CD8-positive, alpha-beta memory T cell (primary cell): ENCODE data around the gene KIAA0232. TPM values are rescaled to one million over a fixed set of nuclear protein-coding genes. Genes with fewer than 3 reads are reported as not detected.
"Not testable (repeated sequence)": the region's sequence is repeated elsewhere in the genome, so short reads cannot be mapped to it uniquely, and the experiment has no call there.

Experiments used
- CTCF ChIA-PET: fragments of 350-600 bp; sonication (Branson Sonifier 250); formaldehyde crosslinking; loops from one replicate; lab custom pipeline; 2021; ENCODE audit warnings: antibody characterized with exemption; lab: Charles Lee
- POLR2A ChIA-PET: fragments of 350-600 bp; sonication (Branson Sonifier 250); formaldehyde crosslinking; loops from one replicate; lab custom pipeline; 2021; ENCODE audit warnings: antibody characterized with exemption; lab: Charles Lee
- DNase-seq, 5 donors: peaks; one replicate each; pipeline versions ENCODE4 v3.0.0 to v3.0.0-alpha.2; 2020 to 2022; ENCODE audit warnings: mixed read lengths in 1 of 5
- H3K27ac ChIP-seq: one replicate; pipeline ENCODE4 v1.7.0; 2013; ENCODE audit warnings: low read depth, mild to moderate bottlenecking, low read length, moderate library complexity
- H3K27me3 ChIP-seq: 2 replicates; pipeline ENCODE4 v1.7.0; 2013; ENCODE audit warnings: low read length, mild to moderate bottlenecking; ENCODE audit not compliant: insufficient read depth, poor library complexity, severe bottlenecking
- H3K36me3 ChIP-seq: 2 replicates; pipeline ENCODE4 v1.7.0; 2013; ENCODE audit warnings: mild to moderate bottlenecking, low read length, moderate library complexity; ENCODE audit not compliant: insufficient read depth
- H3K4me1 ChIP-seq: 2 replicates; pipeline ENCODE4 v1.7.0; 2013; ENCODE audit warnings: mild to moderate bottlenecking, low read length, moderate library complexity; ENCODE audit not compliant: insufficient read depth
- H3K4me3 ChIP-seq: 2 replicates; pipeline ENCODE4 v1.7.0; 2013; ENCODE audit warnings: mild to moderate bottlenecking, low read length
- H3K9me3 ChIP-seq: 2 replicates; pipeline ENCODE4 v1.7.0; 2013; ENCODE audit warnings: mild to moderate bottlenecking, low read length
- H3K27ac Mint-ChIP-seq, 8 donors: one replicate each; pipeline ENCODE4 v1.8.0; 2020 to 2021; ENCODE audit warnings: mixed read lengths in 8 of 8, mild to moderate bottlenecking in 6 of 8, inconsistent platforms in 3 of 8, moderate library complexity in 3 of 8
- H3K27me3 Mint-ChIP-seq, 2 donors: one replicate each; pipeline ENCODE4 v1.8.0; 2020 to 2021; ENCODE audit warnings: mixed read lengths in 2 of 2, mild to moderate bottlenecking in 1 of 2, moderate library complexity in 1 of 2
- H3K36me3 Mint-ChIP-seq, 3 donors: one replicate each; pipeline ENCODE4 v1.8.0; 2020 to 2021; ENCODE audit warnings: mixed read lengths in 3 of 3, inconsistent platforms in 1 of 3, mild to moderate bottlenecking in 1 of 3
- H3K4me1 Mint-ChIP-seq, 3 donors: one replicate each; pipeline ENCODE4 v1.8.0; 2020 to 2021; ENCODE audit warnings: mixed read lengths in 3 of 3, inconsistent platforms in 1 of 3, mild to moderate bottlenecking in 1 of 3
- H3K4me3 Mint-ChIP-seq, 7 donors: one replicate each; pipeline ENCODE4 v1.8.0; 2020 to 2021; ENCODE audit warnings: mixed read lengths in 7 of 7, mild to moderate bottlenecking in 6 of 7, moderate library complexity in 4 of 7, inconsistent platforms in 2 of 7
- H3K9me3 Mint-ChIP-seq, 5 donors: one replicate each; pipeline ENCODE4 v1.8.0; 2020 to 2022; ENCODE audit warnings: mixed read lengths in 5 of 5, mild to moderate bottlenecking in 3 of 5, moderate library complexity in 2 of 5, inconsistent platforms in 1 of 5
- polyA plus RNA-seq: library from polyadenylated mRNA; unstranded; fragments of 300-500 nt; fragmentation: Illumina TruSeq; gene quantifications from one replicate; pipeline ENCODE4 v1.2.3, GENCODE V29; 2021
- total RNA-seq, 2 experiments: library from RNA; stranded (reverse); gene quantifications; one replicate each; pipeline ENCODE4 v1.2.3, GENCODE V29; 2021

The KIAA0232 gene
- total and polyA plus RNA-seq, 3 experiments from 2014 or later = 13.6 to 16.4 (median 16.0) TPM

DNA sequence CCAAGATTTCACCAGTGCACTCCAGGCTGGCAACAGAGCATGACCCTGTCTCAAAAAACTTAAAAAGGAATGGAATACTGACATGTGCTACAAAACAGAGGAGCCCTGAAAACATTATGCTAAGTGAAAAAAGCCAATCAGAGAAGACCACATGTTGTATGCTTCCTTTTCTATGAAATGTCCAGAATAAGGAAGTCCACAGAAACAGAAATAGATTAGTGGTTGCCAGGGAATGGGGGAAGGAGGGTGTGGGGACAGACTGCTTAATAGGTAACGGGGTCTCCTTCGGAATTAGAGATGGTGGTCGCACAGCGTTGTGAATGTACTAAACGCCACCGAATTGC lies 30.1 kb upstream of the KIAA0232 start:
- no peaks in the 10 kb centered on the region for H3K36me3 Mint-ChIP-seq
- Histone ChIP-seq H3K4me3 (no peak overlapping the region), H3K9me3 (no peaks in the 10 kb centered on the region), H3K27me3 (no peaks in the 10 kb centered on the region), H3K27ac (peak overlapping the region; percentile 31), H3K36me3 (no peaks in the 10 kb centered on the region), H3K4me1 (no peaks in the 10 kb centered on the region)
- no peaks in the 10 kb centered on the region for H3K9me3 Mint-ChIP-seq
- H3K4me3 Mint-ChIP-seq = peak overlapping the region in 1 of 7 donors; percentile 48
- peak overlapping the region in 3 of 8 donors; percentile 49 to 98 (median 91) for H3K27ac Mint-ChIP-seq
- no peak for DNase-seq
- H3K4me1 Mint-ChIP-seq = peaks cover 10 to 20% (median 11%) of the 10 kb centered on the region in 3 donors
- POLR2A ChIA-PET = no interaction called here
- CTCF ChIA-PET = no interaction called here
- H3K27me3 Mint-ChIP-seq = no peaks in the 10 kb centered on the region

DNA sequence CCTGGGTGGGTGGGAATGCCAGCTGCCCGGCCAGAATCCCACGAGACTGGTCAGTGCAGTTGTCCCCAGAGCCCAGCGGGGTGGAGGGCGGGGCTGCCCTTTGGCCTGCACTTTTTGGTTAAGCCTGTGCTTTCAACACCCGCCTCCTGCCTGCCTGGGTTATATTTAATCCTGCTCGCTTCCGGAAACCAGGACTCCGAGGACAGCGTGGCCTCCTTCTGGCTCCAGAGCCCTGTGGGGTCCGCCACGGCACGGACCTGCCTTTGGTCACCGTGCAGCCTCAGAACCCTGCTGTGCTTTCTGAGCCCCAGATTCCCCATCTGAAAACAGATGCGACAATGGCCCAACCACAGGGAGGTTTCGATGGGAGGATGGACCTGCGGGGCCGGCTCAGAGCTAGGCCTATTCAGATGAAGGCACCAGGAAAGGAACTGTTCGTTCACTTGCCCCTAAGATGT lies 29.4 kb upstream of the KIAA0232 start:
- H3K36me3 Mint-ChIP-seq = no peaks in the 10 kb centered on the region
- H3K9me3 Mint-ChIP-seq = no peaks in the 10 kb centered on the region

DNA sequence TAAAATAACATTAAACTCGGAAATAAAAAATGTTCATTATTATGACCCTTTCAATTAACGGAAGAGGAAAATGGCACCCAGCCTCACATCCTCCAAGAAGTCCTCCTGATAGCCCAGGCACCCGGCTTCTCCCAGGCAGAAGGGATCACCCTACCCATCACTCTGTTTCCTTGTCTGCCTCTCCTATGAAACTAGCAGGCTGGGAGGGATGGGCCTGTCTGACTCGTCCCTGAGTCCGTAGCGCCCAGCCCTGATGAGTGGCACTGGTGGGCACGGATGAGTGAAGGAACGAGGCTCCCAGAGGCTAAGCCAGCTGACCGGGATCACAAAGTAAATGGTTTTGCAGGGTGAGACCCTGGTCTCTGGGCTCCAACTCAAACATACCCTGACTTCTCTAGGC lies 28.6 kb upstream of the KIAA0232 start:
- no peaks in the 10 kb centered on the region for H3K9me3 ChIP-seq
- no peaks in the 10 kb centered on the region for H3K4me1 ChIP-seq
- no peak overlapping the region for H3K4me3 ChIP-seq
- no peaks in the 10 kb centered on the region for H3K36me3 ChIP-seq
- Mint-ChIP-seq H3K36me3 (no peaks in the 10 kb centered on the region), H3K27me3 (no peaks in the 10 kb centered on the region), H3K4me1 (peaks cover 10 to 20% (median 11%) of the 10 kb centered on the region in 3 donors), H3K4me3 (no peak overlapping the region), H3K27ac (peak overlapping the region in 1 of 8 donors; percentile 26), H3K9me3 (no peaks in the 10 kb centered on the region)
- ChIA-PET CTCF (interaction anchor here (1.7 kb wide), 1 partner anchor 120 kb away, joined by 5 read pairs; no protein-coding TSS in a partner anchor), POLR2A (no interaction called here)
- H3K27ac ChIP-seq = peak overlapping the region; percentile 31
- H3K27me3 ChIP-seq = no peaks in the 10 kb centered on the region
- DNase-seq = no peak

More for the DNA sequence above, 29.4 kb upstream of the KIAA0232 start:
- Histone ChIP-seq H3K27me3 (no peaks in the 10 kb centered on the region), H3K36me3 (no peaks in the 10 kb centered on the region), H3K4me1 (no peaks in the 10 kb centered on the region), H3K4me3 (no peak overlapping the region), H3K27ac (peak overlapping the region; percentile 31), H3K9me3 (no peaks in the 10 kb centered on the region)
- peaks cover 10 to 20% (median 11%) of the 10 kb centered on the region in 3 donors for H3K4me1 Mint-ChIP-seq
- DNase-seq = no peak
- H3K27me3 Mint-ChIP-seq = no peaks in the 10 kb centered on the region
- ChIA-PET POLR2A (no interaction called here), CTCF (no interaction called here)
- no peak overlapping the region for H3K4me3 Mint-ChIP-seq
- H3K27ac Mint-ChIP-seq = no peak overlapping the region

DNA sequence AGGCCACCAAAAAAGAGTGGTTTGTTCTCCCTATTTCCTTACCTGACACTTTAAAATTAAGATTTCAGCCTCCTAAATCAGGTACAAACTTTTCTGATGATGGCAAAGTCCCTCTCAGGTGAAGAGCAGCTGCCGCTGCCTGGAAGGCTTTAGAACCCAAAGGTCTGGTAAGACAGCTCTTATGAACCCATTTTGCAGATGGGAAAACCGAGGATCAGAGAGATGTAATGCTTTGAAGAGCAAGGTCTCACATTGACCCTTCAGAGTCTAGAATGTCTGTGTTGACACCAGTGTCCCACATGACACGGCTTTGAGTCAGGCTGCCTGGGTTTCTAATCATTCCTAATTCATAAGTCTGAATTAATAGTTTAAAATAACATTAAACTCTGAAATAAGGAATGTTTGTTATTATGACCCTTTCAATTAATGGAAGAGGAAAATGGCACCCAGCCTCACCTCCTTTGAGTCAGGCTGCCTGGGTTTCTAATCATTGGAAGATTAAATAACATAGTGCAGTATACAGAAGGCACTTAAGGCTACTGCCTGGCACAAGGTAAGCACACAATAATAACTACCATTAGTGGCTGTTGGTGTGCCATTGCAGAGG lies 27.9 kb upstream of the KIAA0232 start:
- Histone ChIP-seq H3K27ac (no peak overlapping the region), H3K4me3 (no peak overlapping the region), H3K36me3 (no peaks in the 10 kb centered on the region), H3K9me3 (no peaks in the 10 kb centered on the region), H3K27me3 (no peaks in the 10 kb centered on the region), H3K4me1 (no peaks in the 10 kb centered on the region)
- no peak overlapping the region for H3K4me3 Mint-ChIP-seq
- no peak for DNase-seq
- H3K4me1 Mint-ChIP-seq = peaks cover 10 to 20% (median 11%) of the 10 kb centered on the region in 3 donors
- CTCF ChIA-PET = interaction anchor here (1.7 kb wide), 1 partner anchor 120 kb away, joined by 5 read pairs; no protein-coding TSS in a partner anchor
- no peaks in the 10 kb centered on the region for H3K36me3 Mint-ChIP-seq
- no peak overlapping the region for H3K27ac Mint-ChIP-seq
- no peaks in the 10 kb centered on the region for H3K9me3 Mint-ChIP-seq
- POLR2A ChIA-PET = no interaction called here
- H3K27me3 Mint-ChIP-seq = no peaks in the 10 kb centered on the region

DNA sequence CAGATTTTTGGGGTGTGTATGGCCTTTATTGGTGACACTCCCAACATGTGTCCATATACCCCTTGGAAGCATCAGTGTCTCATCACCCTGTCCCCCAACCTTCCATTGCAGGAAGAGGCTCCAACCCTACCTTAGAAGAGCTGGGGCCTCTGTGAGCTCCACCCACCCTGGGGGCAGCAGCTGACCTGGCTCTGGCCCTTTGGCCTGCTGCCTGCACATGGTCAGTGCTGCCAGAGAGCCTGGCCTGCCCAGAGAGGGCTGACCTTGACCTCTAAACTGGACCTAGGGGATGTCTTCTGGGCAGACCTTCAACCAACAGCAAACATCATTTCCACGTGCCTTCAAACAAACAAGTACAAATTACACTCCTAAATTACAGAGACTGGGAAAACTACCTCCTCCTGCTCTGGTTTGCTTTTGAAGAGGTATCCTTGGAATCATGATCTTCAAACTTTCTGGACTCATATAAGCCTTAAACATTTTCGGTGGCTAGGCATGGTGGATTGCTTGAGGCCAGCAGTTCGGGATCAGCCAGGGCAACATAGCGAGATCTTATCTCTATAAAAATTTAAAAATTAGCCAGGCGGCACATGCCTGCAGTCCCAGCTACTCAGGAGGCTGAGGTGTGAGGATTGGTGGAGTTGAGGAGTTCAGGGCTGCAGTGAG lies 27.3 kb upstream of the KIAA0232 start:
- Histone ChIP-seq H3K9me3 (no peaks in the 10 kb centered on the region), H3K27me3 (no peaks in the 10 kb centered on the region), H3K36me3 (no peaks in the 10 kb centered on the region), H3K27ac (no peak overlapping the region), H3K4me3 (no peak overlapping the region), H3K4me1 (no peaks in the 10 kb centered on the region)
- POLR2A ChIA-PET = no interaction called here
- Mint-ChIP-seq H3K4me3 (no peak overlapping the region), H3K27me3 (no peaks in the 10 kb centered on the region), H3K4me1 (peaks cover 10 to 20% (median 11%) of the 10 kb centered on the region in 3 donors), H3K36me3 (no peaks in the 10 kb centered on the region), H3K27ac (no peak overlapping the region), H3K9me3 (no peaks in the 10 kb centered on the region)
- no peak for DNase-seq
- CTCF ChIA-PET = interaction anchor here (1.7 kb wide), 1 partner anchor 119 kb away, joined by 5 read pairs; no protein-coding TSS in a partner anchor

DNA sequence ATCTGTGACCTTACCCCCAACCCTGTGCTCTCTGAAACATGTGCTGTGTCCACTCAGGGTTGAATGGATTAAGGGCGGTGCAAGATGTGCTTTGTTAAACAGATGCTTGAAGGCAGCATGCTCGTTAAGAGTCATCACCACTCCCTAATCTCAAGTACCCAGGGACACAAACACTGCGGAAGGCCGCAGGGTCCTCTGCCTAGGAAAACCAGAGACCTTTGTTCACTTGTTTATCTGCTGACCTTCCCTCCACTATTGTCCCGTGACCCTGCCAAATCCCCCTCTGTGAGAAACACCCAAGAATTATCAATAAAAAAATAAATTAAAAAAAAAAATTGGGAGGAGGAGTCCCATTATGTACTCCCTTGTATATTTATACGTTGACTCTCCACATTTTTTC lies 26.2 kb upstream of the KIAA0232 start:
- H3K4me1 Mint-ChIP-seq = peaks cover 7 to 12% (median 8%) of the 10 kb centered on the region in 3 donors
- CTCF ChIA-PET, DNase-seq, H3K9me3 Mint-ChIP-seq, POLR2A ChIA-PET, H3K27me3 Mint-ChIP-seq, H3K4me1 ChIP-seq, H3K4me3 Mint-ChIP-seq, H3K9me3 ChIP-seq, H3K27ac ChIP-seq, H3K36me3 Mint-ChIP-seq, H3K36me3 ChIP-seq, H3K27ac Mint-ChIP-seq, H3K4me3 ChIP-seq, H3K27me3 ChIP-seq: not testable (repeated sequence)

DNA sequence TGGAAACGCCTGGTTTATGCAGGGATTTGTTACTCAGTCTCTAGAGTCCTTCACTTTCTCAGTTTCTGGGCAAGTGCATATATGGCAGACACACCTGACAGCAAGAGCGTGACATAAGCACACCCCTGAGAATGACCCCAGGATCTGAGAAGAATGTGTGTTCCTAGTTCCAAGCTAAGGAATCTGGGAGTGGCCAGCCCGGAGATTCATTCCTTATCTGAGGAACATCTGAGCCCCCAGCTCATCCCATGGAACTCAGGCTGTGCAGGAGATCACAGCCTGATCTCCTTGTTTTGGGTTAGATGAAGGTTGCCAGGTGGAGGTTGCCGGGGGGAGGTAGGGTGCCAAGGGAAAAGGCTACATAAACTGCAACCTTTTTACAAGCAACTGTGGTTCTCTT lies 23.8 kb upstream of the KIAA0232 start:
- H3K4me3 ChIP-seq = no peak overlapping the region
- H3K27me3 ChIP-seq = no peaks in the 10 kb centered on the region
- peaks cover 0 to 9% (median 4%) of the 10 kb centered on the region in 3 donors for H3K4me1 Mint-ChIP-seq
- H3K27me3 Mint-ChIP-seq = no peaks in the 10 kb centered on the region
- no peak overlapping the region for H3K4me3 Mint-ChIP-seq
- H3K36me3 ChIP-seq = no peaks in the 10 kb centered on the region
- ChIA-PET CTCF (no interaction called here), POLR2A (no interaction called here)
- no peaks in the 10 kb centered on the region for H3K9me3 Mint-ChIP-seq
- no peak for DNase-seq
- H3K27ac ChIP-seq = no peak overlapping the region
- no peaks in the 10 kb centered on the region for H3K9me3 ChIP-seq
- H3K36me3 Mint-ChIP-seq = no peaks in the 10 kb centered on the region
- H3K4me1 ChIP-seq = no peaks in the 10 kb centered on the region
- H3K27ac Mint-ChIP-seq = peak overlapping the region in 1 of 8 donors; percentile 87

DNA sequence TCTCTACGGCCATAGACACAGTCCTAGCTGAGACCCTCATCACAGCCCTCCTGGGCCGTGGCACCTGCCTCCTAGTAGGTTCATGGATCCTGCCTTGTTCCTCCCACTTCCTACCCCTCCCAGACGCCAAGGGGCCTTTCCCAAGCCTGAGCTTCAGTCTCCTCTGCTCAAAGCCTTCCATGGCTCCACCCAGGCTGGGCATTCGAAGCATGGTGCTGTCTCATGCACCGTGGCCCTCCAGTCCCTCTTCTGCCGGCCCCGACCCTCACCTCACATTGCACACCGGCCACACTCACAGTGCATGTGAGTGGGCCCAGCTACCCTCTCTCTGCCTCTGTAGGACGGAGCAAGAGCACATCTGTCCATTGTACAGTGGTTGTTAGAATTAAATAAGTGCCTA lies 21.7 kb upstream of the KIAA0232 start:
- peak overlapping the region in 1 of 8 donors; percentile 29 for H3K27ac Mint-ChIP-seq
- H3K9me3 Mint-ChIP-seq = no peaks in the 10 kb centered on the region
- no peaks in the 10 kb centered on the region for H3K9me3 ChIP-seq
- H3K27me3 ChIP-seq = no peaks in the 10 kb centered on the region
- no peak overlapping the region for H3K4me3 ChIP-seq
- no peaks in the 10 kb centered on the region for H3K36me3 Mint-ChIP-seq
- no peak overlapping the region for H3K27ac ChIP-seq
- POLR2A ChIA-PET = no interaction called here
- H3K27me3 Mint-ChIP-seq = no peaks in the 10 kb centered on the region
- H3K36me3 ChIP-seq = no peaks in the 10 kb centered on the region
- H3K4me1 ChIP-seq = no peaks in the 10 kb centered on the region
- CTCF ChIA-PET = no interaction called here
- peaks cover 0 to 12% (median 6%) of the 10 kb centered on the region in 3 donors for H3K4me1 Mint-ChIP-seq
- no peak for DNase-seq
- no peak overlapping the region for H3K4me3 Mint-ChIP-seq
